NCI-H2107 (cell line): ENCODE results near the gene DGKD.
A peak's percentile ranks its signal among the peaks of the same experiment; 100 is the strongest.

Source experiments
- DNase-seq: peaks from one replicate; lab custom pipeline; 2025; lab: John Stamatoyannopoulos, UW

Gene DGKD

DNA sequence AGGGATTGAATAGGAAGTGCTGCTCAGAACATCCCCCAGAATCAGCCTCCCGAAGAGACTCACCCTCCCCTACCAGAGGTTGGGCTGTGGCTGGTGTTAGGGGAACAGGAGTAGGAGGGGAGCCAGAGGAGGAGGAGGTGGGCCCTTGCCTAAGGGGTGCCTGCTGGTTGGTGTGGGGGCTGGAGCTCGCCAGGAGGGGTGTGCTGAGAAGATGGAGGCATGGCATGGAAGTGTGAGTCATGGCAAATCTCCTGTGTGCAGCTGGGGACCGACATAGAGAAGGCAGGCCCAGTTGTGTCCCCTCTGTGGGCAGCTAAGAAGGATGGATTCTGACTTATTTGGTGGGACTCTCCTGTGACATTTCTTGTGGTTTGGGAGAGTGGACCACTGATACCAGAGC lies 73.7 kb downstream of the DGKD start:
- no peak for DNase-seq

DNA sequence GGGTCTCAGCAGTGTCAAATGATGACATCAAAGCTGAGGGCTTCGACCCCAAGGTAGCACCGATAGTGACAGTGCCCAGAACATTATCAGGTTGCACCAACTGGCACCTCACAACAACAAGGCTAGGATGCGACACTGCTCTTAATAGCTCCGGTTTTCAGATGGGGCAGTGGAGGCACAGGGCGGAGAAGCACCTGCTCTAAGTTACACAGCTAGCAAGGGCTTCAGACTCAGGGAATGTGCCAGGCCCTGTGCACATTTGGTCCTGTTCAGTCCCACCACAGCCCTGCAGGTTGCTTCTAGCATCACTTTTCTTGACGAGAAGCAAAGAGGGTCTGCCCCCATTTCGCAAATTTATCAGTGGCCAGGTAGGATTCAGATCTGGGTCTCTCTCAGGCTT lies 74.1 kb downstream of the DGKD start:
- no peak for DNase-seq

DNA sequence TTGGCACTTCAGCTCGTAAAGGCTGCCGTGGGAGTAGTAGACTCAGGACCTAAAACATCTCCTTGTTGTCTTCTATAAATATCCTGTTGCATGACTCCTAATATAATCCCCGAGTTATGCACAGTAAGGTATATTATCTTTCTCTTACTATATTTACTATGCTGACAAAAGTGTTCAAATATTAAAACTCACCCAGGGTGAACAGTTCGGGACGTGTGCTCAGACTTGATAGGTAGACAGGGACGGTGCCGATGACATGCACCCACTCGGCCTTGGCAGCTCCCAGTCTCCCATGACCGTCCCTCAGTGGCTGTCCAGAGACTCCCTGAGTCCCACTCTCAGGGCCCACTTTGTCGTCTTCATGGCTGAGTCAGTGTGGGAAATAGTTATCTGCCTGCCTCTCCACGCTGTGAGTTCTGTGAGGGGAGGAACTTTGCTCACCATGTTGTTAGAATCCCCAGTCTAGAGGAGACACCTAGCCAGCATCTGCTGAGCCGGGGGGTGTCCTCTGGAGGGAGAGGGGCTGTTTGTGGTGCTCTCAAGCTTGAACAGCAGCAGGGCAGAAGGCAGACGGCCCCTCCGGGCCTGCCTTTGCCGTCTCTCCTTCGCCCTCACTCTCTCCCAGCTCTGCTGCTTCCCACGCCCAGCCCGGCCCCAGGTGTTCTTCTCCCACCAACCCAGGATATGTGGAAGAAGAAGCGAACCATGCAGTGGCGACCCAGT lies 75.0 kb downstream of the DGKD start:
- DNase-seq: no peak

DNA sequence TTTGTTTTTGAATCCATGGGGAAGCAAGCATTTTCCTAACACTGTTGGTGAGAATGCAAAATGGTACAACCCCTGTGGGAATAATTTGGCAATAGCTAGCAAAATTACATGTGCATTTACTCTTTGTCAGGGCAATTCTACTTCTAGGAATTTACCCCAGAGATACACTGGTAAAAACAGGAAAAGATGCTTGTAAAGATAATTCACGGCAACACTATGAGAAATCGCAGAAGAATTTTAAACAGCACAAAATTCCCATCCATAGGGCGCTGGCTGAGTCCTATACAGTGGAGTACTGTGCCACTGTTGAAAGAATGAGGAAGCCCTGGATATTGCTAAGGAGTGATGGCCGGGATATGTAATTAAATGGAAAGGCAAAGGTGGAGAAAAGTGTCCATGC lies 75.8 kb downstream of the DGKD start:
- no peak for DNase-seq

DNA sequence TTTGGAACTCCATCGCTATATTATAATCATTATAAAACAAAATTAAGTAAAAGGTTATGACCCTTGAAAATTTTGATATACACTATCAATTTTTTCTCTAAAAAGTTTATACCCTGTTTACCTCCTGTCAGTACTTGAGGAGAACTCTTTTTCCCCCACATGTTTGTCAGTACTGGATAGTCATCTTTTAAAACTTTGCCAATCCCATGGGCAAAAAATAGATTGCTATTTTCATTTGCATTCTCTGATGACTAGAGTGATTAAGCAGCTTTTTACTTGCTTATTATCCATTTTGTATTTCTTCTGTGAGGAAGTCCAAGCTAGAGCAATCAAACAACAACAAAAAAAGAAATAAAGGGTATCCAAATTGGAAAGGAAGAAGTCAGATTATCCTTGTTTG lies 76.4 kb downstream of the DGKD start:
- no peak for DNase-seq

DNA sequence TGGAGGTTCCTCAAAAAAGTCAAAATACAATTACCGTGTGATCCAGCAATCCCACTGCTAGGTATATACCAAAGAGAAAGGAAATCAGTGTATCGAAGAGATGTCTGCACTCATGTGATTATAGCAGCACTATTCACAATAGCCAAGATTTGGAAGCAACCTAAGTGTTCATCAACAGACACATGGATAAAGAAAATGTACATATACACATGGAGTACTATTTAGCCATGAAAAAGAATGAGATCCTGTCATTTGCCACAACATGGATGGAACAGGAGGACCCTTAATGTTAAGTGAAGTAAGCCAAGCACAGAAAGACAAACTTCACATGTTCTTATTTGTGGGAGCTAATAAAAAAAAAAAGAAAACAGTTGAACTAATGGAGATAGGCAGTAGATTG lies 78.7 kb downstream of the DGKD start:
- no peak for DNase-seq

DNA sequence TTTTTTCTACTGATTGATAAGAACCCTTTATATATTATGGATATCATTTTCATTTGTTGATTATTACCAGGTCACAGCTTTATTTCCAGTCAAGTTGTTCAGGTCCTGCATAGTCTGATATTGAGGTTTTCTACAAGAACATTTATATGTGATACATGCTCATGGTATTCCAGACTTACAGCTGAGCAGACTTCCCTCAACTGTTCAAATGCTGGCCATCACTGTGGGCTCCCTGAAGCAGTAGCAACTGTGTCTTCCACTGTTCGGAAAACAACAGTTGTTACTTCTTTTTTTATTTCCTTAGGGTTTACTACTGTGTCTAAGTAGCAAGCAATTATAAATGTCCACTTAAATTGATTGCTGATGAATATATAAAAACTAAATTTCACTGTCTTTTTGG lies 79.5 kb downstream of the DGKD start:
- DNase-seq: no peak

DNA sequence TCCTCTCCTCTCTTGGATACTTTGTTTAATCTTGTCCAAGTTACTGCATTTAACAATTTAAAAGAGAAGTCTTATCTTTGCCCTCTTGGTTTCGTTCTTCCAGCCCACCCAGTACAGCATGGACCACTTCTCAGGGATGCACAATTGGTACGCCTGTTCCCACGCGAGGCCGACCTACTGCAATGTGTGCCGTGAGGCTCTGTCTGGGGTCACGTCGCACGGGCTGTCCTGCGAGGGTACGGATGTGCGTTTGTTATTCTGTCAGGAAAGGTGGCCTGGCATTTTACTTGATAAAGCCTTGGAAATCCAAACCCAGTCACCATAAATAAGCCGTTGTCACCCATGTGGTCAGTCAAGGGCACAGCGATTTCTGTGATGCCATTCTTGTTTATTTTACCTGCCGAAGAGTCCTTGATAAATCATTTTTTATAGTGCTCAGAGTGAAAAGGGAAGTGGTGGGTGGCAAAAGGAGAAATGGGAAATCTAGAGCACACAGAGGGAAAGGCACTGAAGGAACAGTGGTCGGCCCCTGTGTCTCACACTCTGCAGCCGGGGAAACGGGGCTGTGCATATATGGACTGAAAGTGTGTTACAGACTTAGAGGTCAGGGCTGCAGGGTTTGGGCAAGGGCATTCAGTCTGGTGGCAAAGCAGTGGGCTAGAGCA lies 80.5 kb downstream of the DGKD start:
- DNase-seq: no peak

DNA sequence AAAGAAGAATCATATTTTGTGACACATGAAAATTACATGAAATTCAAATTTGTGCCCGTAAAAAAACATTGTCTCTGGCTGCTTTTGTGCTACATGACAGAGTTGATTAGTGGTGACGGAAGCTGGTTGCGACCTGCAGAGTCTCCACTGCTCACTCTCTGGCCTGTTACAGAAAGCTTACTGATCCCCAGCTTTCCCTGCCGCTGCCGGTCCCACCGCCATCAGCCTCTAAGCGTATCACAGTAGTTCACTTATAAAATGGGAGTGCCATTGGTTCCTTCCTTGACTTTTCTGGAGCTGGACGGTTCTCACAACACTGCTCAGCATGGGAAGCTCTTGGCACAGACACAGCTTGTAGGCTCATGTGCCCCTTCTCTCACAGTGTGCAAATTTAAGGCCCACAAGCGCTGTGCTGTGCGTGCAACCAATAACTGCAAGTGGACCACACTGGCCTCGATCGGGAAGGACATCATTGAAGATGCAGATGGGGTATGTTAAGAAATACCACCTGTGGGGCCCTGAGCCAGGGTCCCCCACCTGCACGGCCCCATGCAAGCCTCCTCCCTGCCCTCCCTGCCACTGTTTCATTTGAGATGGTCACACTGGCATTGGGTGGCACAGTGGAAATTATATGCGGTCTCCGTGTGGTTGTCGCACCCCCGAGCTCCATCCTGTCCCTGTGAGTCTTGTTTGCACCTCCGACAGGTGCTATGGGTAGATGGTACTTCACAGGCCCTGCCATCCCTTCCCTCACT lies 81.3 kb downstream of the DGKD start:
- DNase-seq: no peak

DNA sequence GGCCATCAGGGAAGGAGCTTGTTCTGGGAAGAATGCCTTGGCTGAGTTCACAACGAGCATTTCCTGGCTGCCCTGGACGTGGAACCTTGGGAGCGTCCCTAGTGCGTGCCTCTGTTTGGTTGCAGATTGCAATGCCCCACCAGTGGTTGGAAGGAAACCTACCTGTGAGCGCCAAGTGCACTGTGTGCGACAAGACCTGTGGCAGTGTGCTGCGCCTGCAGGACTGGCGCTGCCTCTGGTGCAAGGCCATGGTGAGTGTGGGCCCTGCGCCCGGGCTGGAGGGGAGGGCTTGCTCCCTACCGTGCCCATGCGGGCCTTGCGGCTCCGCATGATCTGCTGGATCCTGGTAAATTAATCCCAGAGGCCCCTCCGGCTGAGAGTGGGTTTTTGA lies 81.9 kb downstream of the DGKD start:
- no peak for DNase-seq

DNA sequence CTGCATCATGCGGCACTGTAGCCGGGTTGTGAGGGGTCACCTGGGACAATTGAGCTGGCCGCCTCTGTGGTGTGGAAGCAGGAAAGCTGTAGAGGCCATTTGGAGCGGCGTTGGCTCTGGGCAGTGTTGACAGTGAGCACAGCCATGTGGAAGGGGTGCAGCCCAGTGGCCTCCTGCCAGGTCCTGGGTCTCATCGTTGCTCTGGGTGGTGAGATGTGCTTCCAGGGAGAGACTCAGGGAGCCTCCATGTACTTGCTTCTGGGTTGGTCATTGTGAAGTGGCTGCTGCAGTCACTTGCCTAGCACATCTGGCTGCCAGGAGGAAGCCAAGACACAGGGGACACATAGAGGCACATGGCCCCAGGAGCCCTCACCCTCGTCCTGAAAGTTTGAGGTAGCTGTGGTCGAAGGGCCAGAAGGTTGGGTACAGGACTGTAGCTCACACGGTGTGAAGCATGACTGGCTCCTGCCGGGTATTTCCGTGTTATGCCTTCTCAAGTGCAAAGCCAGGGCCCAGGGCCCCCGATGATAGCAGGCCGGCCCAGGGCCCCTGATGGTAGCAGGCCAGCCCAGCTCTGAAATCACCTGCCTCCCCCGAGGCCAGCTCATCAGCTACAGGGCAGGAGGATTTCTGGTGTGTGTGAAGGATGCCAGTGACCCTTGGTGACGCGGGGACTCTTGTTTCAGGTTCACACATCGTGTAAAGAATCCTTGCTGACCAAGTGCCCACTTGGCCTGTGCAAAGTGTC lies 82.6 kb downstream of the DGKD start:
- no peak for DNase-seq

DNA sequence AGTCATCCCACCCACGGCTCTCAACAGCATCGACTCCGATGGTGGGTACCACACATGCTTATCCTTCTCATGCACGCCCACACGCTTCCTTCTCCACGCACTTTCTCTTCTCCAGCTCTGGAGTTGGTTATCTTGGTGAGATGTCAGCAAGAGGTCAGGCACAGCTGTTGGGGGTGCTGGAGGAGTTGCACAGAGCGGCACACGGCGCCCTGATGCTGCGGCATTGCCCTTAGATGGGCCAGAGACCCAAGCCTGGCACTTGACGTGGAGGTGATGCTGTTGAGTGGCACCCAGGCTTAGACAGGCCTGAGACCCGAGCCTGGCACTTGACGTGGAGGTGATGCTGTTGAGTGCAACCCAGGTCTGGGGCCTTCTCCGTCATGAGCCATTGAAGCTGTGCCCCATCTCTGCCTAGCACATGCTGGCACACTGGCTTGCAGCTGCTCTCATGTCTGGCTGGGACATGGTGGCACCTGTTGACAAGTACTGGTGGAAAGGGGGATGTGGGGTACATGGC lies 83.2 kb downstream of the DGKD start:
- DNase-seq: no peak

DNA sequence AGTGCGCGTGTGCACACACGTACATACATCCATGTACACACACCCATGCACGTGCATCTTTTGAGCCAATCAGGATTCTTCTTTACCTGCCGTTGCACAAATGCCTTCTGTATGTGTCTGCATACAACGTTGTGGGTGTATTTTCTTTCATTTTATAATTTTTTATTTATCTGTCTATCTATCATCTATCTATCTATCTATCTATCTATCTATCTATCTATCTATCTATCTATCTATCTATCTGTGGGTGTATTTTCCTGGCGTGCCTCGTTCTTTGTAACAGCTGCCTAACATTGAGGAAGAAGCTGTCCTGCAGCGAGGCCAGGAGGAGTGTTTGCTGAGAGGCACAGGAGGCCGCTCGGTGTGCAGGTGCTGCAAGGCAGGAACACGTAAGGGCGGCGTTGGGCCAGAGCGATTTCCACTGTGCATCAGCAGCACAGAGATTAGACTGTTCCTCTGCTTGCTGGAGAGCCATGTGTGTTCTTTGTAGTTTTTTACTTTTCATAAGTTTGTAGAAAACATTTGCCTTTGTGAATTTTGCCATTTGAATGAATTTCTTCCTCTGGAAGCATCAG lies 84.4 kb downstream of the DGKD start:
- no peak for DNase-seq

DNA sequence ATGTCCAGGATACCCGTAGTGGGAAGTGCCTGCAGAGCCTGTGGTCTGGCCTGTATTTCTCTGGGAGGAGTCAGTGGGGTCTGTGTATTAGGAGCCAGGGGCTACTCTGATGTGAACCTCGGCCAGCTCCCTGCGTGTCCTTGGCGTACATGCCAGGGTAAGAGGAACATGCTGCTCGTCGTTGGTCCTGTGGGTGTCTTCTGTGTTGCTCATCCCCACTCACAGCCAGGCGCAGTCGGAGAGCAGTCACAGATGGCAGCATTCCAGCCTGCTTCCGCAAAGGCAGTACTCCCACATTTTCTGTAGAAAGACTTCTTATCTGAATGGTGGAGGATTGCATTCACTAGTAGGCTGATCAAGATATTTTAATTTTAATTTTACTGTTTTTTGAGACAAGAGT lies 84.9 kb downstream of the DGKD start:
- DNase-seq: no peak

DNA sequence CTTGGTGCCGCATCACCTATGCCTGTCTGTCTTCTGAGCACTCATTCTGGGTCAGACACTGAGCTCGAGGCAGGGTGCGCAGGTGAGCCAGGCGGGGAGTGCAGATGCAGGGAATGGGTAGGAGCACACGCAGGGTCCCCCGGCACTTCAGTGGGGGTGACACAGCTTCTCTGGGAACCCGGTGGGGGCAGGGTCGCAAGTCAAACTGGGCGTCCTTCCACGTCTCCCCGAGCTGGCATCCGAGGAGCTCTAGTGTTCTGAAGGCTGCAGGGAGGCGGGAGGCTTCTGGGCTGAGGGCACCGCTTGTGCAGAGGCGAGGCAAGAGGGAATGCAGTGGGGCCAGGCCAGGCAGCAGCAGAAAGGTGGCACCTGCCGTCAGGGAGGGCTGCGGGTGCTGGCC lies 86.0 kb downstream of the DGKD start:
- no peak for DNase-seq

DNA sequence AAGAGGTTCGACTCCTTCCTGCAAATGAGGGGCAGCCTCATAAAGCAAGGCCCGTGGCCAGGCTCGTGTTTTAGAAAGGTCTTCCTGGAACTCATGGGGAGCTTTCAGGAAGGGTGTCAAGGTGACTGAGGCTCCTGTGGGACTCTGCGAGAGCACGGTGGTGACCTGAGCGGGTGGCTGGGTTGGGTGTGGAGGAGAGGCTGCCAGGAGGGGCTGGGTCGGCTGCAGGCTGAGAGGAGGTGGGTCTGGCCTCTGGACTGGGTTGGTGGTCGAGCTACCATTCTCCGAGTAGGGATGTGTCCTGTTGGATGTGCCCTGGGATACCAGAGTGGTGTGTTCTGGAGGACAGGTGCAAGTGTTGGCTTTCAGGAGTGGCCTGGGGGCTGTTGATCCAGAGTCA lies 86.4 kb downstream of the DGKD start:
- DNase-seq: no peak

DNA sequence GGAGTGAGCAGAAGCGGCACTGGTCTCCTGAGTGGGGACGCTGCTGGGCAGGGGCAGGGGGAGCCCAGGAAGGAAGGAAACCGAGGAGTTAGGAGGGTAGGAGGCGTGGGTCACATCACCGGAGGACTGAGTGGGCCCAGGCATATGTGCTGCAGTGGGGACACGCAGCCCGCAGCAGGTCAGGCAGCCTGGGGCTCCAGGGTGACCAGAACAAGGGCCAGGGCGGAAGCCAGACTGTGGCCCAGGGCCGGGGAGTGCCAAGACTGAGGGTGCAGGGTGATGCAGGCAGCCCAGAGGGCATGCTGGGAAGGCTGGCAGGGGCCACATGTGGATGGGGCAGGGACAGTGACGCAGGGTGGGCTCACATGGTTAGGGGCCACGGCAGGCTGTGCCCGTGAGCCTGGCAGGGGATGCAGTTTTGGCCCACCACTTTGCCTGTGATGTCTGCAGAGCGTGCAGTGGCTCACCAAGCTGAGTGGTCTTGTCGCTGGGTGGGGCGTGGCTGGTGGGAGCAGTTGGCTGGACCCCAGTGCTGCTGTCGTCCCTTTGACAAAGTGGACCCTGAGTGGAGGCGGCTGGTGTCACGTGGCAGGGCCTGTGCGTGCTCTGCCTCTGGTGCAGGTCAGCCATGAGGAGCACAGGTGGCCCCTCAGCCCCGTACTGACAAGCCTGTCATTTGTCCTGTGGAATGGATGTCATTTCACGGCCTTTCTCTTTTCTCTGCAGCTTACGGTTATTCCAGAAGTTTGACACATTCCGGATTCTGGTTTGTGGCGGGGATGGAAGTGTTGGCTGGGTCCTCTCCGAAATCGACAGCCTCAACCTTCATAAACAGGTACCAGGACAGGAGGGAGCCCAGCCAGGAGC lies 87.1 kb downstream of the DGKD start:
- no peak for DNase-seq

DNA sequence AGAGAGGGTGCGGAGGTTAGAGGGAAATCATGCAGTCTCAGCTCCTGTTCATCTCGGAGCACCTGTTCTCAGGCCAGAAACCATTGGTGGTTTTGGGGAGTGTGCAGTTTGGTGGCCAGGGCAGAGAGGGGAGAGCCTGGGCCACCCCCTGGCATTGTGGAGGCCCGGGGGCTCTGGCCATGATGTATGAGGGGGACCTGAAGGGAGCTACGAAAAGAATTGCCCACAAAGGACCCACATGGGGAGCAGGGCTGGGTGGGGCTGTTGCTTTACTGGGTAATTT lies 87.7 kb downstream of the DGKD start:
- DNase-seq: no peak

DNA sequence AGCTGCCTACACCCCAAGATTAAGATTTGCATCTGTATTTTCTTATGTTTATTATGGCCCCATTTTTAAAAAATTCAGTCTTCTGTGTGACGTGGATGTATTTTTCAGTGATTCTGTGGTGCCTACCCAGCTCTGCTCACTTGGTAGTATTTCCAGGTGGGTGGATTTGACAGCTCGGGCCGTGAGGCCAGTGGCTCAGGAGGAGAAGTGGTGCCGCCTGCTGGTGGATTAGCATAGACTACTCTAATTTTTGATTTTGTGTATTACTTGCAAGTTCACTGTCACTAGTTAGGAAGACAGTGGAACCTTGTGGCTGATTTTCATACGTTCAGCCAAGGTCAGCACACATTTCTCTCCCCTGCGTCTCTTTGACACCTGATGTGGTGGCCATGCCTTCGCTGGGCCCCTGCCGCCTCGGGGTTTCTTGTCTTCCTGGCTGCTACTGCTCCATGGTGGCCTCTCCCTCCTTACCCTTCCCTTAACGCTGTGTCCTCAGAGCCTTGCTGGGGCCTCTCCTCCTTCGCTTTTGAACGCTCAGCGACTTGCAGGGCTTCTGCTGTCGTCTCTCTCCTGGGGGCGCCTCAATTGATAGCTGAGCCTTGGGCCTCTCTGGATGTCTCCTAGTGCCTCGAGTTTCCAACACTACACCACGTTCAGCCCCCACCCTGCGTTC lies 89.4 kb downstream of the DGKD start:
- peak; percentile 41 for DNase-seq

DNA sequence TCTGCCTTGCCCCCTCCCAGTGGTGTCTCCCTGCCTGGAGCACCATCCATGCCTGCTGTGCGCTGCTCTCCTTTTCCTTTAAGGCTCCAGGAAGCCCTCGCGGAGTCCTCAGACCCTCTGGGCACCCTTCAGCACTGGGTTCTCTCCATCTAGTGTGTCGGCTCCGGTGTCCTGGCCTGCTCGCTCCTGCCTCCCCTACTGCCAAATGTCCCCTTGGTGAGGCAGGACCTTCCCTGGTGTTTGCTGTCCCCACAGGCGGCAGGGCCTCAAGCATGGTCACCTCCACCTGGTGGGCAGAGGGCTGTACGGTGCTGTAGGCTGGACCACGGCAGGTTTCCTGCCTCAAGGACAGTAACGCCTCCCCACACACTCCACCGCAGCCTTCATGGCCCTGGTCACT lies 90.2 kb downstream of the DGKD start:
- no peak for DNase-seq
